SH-SY5Y (cell line): Measurements from ENCODE around the gene SAMD9.

Source experiments
- GATA2 ChIP-seq: IDR thresholded peaks from 2 replicates; pipeline ENCODE4 v1.6.1; 2011; ENCODE audit warnings: mild to moderate bottlenecking, low read depth, low read length
- GATA3 ChIP-seq: IDR thresholded peaks from 2 replicates; pipeline ENCODE4 v1.6.1; 2011; ENCODE audit warnings: low read depth, mild to moderate bottlenecking, low read length, moderate library complexity

DNA sequence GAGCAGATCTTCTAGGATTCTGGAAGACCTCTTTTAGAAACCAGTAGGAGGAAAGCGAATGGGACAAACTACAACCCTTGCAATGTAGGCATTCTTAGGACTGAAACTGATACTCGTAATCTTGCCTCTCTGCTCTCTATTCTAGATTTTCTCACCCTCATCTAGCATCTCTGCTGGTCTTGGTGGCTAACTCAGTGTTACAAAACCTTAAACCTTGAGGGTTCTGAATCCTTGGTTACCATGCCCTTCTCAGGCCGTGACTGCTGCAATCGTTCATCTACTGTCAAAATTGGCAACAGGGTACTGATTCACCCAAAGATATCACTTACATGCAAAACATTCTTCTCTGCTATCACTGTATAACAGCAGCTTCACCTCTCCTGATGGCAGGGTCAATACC is 55.2 kb downstream of the SAMD9 start:
- TF ChIP-seq GATA2 (no peak), GATA3 (no peak)
